Coronary artery (tissue), 2 donors: ENCODE measurements around the gene TRIM17.

Experiments used
- DNase-seq: peaks from one replicate; pipeline ENCODE4 v3.0.0-alpha.2; 2017; ENCODE audit warnings: low spot score
- H3K27ac ChIP-seq, 2 donors: fragments of 200-600 bp; sonication (generic); one replicate each; pipeline ENCODE4 v1.5.1; 2016 to 2019
- H3K4me3 ChIP-seq: fragments of 200-600 bp; sonication (generic); 2 replicates; pipeline ENCODE4 v1.5.1; 2016; ENCODE audit warnings: mild to moderate bottlenecking, moderate library complexity
- TF ChIP-seq, protein P1 (sequence below): fragments of 200-600 bp; sonication (generic); IDR thresholded peaks from one replicate; pipeline ENCODE4 v1.5.1; 2019; ENCODE audit warnings: antibody characterized with exemption

TRIM17 gene

DNA sequence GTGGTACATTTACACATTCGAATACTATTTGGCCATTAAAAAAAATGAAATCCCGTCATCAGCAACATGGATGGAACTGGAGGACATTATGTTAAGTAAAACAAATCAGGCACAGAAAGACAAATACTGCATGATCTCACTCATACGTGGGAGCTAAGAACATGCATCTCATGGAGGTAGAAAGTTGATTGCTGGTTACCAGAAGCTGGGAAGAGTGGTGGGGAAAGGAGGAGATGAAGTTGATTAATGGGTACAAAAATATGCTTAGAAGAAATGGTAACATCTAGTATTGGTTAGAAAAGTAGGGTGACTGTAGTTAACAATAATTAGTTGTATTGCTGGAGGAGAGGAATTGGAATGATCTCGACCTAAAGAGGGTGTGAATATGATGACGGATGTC is 45.9 kb upstream of the TRIM17 start:
- TF ChIP-seq, protein P1, sequence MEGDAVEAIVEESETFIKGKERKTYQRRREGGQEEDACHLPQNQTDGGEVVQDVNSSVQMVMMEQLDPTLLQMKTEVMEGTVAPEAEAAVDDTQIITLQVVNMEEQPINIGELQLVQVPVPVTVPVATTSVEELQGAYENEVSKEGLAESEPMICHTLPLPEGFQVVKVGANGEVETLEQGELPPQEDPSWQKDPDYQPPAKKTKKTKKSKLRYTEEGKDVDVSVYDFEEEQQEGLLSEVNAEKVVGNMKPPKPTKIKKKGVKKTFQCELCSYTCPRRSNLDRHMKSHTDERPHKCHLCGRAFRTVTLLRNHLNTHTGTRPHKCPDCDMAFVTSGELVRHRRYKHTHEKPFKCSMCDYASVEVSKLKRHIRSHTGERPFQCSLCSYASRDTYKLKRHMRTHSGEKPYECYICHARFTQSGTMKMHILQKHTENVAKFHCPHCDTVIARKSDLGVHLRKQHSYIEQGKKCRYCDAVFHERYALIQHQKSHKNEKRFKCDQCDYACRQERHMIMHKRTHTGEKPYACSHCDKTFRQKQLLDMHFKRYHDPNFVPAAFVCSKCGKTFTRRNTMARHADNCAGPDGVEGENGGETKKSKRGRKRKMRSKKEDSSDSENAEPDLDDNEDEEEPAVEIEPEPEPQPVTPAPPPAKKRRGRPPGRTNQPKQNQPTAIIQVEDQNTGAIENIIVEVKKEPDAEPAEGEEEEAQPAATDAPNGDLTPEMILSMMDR: no peak

DNA sequence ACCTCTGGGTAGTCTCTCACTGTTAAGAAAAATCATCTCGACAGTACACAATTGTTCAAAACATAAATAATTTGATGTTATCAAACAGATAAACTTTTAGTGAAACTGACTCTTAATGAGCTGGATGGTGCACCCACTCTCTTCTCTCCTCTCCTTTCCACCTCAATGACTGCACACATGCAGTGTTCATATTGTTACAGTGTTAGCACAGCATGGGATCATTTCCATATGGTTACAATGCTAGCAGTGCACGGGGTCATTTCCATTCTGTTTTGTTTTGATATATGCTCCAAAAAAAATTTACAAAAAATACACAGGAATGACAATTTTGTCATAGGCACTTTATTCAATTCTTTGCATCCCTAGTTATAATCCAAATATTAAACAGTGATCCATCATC is 44.2 kb upstream of the TRIM17 start:
- no peak for DNase-seq
- Histone ChIP-seq H3K27ac (no peak overlapping the region), H3K4me3 (no peak overlapping the region)
- TF ChIP-seq, protein P1: no peak

More for the DNA sequence above, 45.9 kb upstream of the TRIM17 start:
- Histone ChIP-seq H3K27ac (no peak overlapping the region), H3K4me3 (no peak overlapping the region)
- DNase-seq: no peak

DNA sequence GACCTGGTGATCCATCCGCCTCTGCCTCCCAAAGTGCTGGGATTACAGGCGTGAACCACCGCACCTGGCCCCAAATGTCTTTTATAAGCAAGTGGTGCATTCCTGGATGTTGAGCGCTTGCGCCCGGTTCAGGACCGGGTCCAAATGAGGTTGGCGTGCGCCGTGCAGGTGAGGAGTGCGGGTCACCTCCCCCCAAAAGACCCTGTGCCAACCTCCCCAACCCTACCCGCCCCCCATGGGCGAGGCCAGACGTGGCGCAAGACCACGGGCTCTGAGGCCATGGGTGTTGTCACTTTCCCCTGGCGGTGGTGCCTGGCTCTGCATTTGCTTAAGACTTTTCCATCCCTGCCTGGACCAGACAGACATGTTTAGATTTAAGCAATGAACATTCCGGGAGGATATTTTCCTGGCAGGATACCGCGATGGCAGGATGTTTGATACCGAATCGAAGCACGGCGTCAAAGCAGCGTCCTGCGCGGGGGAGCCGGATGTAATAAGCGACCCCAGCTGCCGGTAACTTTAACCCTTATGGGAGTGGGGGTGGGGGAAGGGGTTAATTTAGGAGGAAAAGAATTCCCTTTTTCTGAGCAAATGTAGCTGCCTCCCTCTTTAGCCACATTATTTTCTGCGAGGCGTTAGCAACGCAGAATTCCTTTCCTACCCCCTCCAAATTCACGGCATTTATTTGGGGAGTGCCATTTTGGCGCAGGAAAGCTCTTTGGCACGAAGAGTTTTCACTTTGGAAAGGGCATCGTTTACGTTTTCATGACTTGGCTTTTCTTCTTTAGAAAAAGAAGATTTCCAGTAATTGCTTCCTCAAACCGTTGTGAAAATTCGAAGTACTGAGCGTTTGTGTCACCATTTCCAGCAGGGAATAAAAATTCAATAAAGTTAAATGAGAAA is 42.7 kb upstream of the TRIM17 start:
- peak overlapping the region; percentile 69 to 90 for H3K27ac ChIP-seq
- no peak for DNase-seq

DNA sequence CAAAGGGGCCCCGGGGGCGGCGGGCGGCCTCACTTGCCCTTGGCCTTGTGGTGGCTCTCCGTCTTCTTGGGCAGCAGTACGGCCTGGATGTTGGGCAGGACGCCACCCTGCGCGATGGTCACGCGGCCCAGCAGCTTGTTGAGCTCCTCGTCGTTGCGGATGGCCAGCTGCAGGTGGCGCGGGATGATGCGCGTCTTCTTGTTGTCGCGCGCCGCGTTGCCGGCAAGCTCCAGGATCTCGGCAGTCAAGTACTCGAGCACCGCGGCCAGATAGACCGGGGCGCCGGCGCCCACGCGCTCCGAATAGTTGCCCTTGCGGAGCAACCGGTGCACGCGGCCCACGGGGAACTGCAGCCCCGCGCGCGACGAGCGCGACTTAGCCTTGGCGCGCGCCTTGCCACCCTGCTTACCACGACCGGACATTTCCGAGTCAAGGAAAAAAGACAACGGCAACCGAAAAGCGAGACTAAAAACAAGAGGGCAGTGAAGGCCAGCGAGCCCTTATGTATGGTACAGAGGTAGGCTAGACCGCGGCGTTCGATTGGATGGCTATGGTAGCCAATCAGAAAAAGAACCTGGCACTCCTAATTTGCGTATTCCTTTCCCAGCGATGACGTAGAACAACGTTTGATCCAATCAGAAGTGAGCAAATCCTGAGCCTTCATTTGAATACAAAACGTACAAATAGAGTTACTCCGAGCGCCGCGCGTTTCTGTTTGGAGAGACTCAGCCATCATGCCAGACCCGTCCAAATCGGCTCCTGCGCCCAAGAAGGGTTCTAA is 40.9 kb upstream of the TRIM17 start:
- H3K4me3 ChIP-seq: peak overlapping the region; percentile 69
- TF ChIP-seq, protein P1: no peak
- H3K27ac ChIP-seq: peak overlapping the region; percentile 69 to 90
- peak; percentile 87 for DNase-seq

More for the DNA sequence above, 42.7 kb upstream of the TRIM17 start:
- TF ChIP-seq, protein P1: peak; percentile 62
- H3K4me3 ChIP-seq: peak overlapping the region; percentile 69

DNA sequence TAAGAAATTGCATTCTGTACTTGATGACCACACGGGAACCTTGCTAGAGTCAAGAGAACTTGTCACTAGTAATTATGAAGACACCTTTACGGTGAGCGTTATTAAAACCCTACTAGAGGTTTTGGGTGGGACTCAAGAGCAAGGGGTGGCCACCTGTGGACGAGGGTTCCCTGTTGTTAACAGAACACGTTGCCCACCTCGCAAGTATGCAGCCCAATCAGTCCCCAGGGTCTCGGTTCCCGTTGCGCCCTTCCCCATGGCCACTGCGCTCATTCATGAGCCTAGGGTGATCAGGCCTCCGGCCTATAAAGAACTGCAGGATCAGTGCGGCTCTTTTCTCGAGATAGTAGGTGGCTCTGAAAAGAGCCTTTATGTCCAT is 40.3 kb upstream of the TRIM17 start:
- DNase-seq: no peak
- Histone ChIP-seq H3K4me3 (peak overlapping the region; percentile 69), H3K27ac (peak overlapping the region; percentile 69 to 90)
- TF ChIP-seq, protein P1: no peak

DNA sequence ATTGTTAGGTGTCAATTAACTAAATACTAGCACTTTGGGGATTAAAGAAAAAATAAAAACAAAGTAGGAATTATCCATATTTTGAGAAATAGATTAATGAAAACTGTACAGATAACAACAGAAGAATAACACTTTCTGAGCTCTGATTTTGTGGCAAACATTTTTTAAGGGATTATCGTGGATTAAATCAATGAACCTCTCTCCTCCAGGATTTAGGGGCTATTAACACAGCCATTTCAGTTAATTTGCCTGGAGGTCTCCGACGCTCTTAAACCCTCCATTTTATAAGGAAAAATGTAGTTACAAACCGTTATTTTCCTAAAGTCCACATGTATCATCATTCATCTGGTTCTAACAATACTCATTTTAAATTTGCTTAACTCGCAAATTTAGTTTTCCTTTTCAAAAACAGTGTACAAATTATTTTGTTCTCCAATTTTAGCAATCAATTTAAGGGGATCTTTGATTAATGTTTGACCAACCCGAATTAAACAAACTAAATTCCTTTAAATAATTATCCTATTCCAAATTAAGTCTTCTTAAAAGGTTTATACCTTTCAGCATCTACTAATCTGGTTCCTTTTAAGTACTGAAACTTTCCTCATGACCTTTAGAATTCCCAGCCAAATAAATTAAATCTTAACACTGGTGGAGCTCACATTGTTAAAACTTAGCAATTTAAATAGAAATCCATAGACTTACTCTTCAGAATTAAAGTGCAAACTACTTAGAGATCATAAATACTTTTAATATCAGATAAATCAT is 39.8 kb upstream of the TRIM17 start:
- H3K4me3 ChIP-seq: peak overlapping the region; percentile 69
- no peak overlapping the region for H3K27ac ChIP-seq
- TF ChIP-seq, protein P1: no peak
- no peak for DNase-seq
